OCI-LY7 (cell line): ENCODE data around the gene MAP3K5.

ENCODE experiments used
- EZH2phosphoT487 ChIP-seq: fragments of 200-600 bp; sonication (generic); IDR thresholded peaks from 2 replicates; pipeline ENCODE4 v1.6.1; 2018; ENCODE audit warnings: low read depth, borderline replicate concordance, mild to moderate bottlenecking, mixed run types, antibody characterized with exemption, low read length, moderate library complexity, mixed read lengths
- TF ChIP-seq, protein P1 (sequence below): fragments of 200-600 bp; sonication (generic); conservative IDR thresholded peaks from 2 replicates; pipeline ENCODE4 v1.5.1; 2014; ENCODE audit warnings: mild to moderate bottlenecking, antibody characterized with exemption, low read length, moderate library complexity, mixed read lengths

DNA sequence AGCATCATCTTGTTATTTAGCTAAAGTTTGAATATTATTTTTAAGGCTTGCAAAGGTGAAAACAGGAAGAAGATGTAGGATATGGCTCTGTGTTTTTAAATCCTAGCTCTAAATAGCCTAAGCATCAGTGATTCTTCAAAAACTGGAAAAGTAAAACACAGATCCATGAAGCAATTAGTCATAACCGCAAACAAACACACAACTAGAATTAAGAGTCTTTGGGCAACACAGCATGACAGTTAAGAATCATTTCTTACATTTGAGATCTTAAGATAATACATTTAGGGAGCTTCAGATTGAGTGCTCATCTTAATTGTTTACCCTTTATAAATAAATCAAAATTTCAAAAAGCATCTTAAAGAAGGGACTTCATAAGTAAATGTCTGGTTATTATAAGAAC, 126.2 kb downstream of the MAP3K5 start:
- TF ChIP-seq, protein P1, sequence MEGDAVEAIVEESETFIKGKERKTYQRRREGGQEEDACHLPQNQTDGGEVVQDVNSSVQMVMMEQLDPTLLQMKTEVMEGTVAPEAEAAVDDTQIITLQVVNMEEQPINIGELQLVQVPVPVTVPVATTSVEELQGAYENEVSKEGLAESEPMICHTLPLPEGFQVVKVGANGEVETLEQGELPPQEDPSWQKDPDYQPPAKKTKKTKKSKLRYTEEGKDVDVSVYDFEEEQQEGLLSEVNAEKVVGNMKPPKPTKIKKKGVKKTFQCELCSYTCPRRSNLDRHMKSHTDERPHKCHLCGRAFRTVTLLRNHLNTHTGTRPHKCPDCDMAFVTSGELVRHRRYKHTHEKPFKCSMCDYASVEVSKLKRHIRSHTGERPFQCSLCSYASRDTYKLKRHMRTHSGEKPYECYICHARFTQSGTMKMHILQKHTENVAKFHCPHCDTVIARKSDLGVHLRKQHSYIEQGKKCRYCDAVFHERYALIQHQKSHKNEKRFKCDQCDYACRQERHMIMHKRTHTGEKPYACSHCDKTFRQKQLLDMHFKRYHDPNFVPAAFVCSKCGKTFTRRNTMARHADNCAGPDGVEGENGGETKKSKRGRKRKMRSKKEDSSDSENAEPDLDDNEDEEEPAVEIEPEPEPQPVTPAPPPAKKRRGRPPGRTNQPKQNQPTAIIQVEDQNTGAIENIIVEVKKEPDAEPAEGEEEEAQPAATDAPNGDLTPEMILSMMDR, result no peak
- no peak for TF ChIP-seq EZH2phosphoT487
